ENCODE data around the gene ZNF831. TPM values are rescaled to one million over a fixed set of nuclear protein-coding genes. Genes with fewer than 3 reads are reported as not detected.

The ZNF831 gene
- total RNA-seq, 1 experiment from 2014 or later = not detected

GRCh38 chr20:59273739-59274357, 110.2 kb downstream of the ZNF831 start:
- Histone ChIP-seq H3K79me2 (ENCODE audit: low read length) (no peaks in the 10 kb centered on the region), H3K9me3 (ENCODE audit: low read length) (no peaks in the 10 kb centered on the region), H3K4me3 (ENCODE audit: low read length) (no peak overlapping the region), H3K9ac (ENCODE audit: low read length) (no peak overlapping the region), H3K27ac (ENCODE audit: low read length) (no peak overlapping the region), H3K27me3 (ENCODE audit: low read length) (no peaks in the 10 kb centered on the region), H2AFZ (ENCODE audit: low read length) (0 out of 2 replicates have a peak overlapping the region, but pooled peaks have one; percentile 12), H4K20me1 (ENCODE audit: insufficient read depth, low read depth, low read length) (no peaks in the 10 kb centered on the region), H3K36me3 (ENCODE audit: insufficient read depth, low read length) (no peaks in the 10 kb centered on the region), H3K4me2 (ENCODE audit: low read depth, low read length, poor library complexity, severe bottlenecking) (peak overlapping the region; percentile 25), H3K4me1 (ENCODE audit: low read length) (peaks cover 27% of the 10 kb centered on the region), H3K9me2 (replicated peaks; ENCODE audit: insufficient read depth, low read length) (no peaks in the 10 kb centered on the region)
- no peak for DNase-seq

GRCh38 chr20:59276938-59277337, 113.3 kb downstream of the ZNF831 start:
- Histone ChIP-seq H3K9me3 (ENCODE audit: low read length) (no peaks in the 10 kb centered on the region), H3K9ac (ENCODE audit: low read length) (no peak overlapping the region), H2AFZ (ENCODE audit: low read length) (no peak overlapping the region), H3K4me1 (ENCODE audit: low read length) (peaks cover 10% of the 10 kb centered on the region), H3K36me3 (ENCODE audit: insufficient read depth, low read length) (no peaks in the 10 kb centered on the region), H3K27me3 (ENCODE audit: low read length) (no peaks in the 10 kb centered on the region), H3K79me2 (ENCODE audit: low read length) (no peaks in the 10 kb centered on the region), H3K9me2 (replicated peaks; ENCODE audit: insufficient read depth, low read length) (no peaks in the 10 kb centered on the region), H3K4me3 (ENCODE audit: low read length) (no peak overlapping the region), H3K27ac (ENCODE audit: low read length) (no peak overlapping the region), H3K4me2 (ENCODE audit: low read depth, low read length, poor library complexity, severe bottlenecking) (no peak overlapping the region), H4K20me1 (ENCODE audit: insufficient read depth, low read depth, low read length) (no peaks in the 10 kb centered on the region)
- no peak for DNase-seq

GRCh38 chr20:59284470-59284869, 120.8 kb downstream of the ZNF831 start:
- Histone ChIP-seq H3K4me2 (ENCODE audit: low read depth, low read length, poor library complexity, severe bottlenecking) (no peak overlapping the region), H3K4me3 (ENCODE audit: low read length) (no peak overlapping the region), H3K9me2 (replicated peaks; ENCODE audit: insufficient read depth, low read length) (no peaks in the 10 kb centered on the region), H3K4me1 (ENCODE audit: low read length) (no peaks in the 10 kb centered on the region), H3K27ac (ENCODE audit: low read length) (no peak overlapping the region), H3K27me3 (ENCODE audit: low read length) (0 out of 2 replicates have a peak, but pooled peaks cover 4% of the 10 kb centered on the region), H4K20me1 (ENCODE audit: insufficient read depth, low read depth, low read length) (no peaks in the 10 kb centered on the region), H3K79me2 (ENCODE audit: low read length) (no peaks in the 10 kb centered on the region), H3K36me3 (ENCODE audit: insufficient read depth, low read length) (no peaks in the 10 kb centered on the region), H3K9me3 (ENCODE audit: low read length) (no peaks in the 10 kb centered on the region), H3K9ac (ENCODE audit: low read length) (no peak overlapping the region), H2AFZ (ENCODE audit: low read length) (no peak overlapping the region)
- no peak for DNase-seq

- Histone ChIP-seq H3K27me3 (ENCODE audit: low read length) (0 out of 2 replicates have a peak, but pooled peaks cover 4% of the 10 kb centered on the region), H4K20me1 (ENCODE audit: insufficient read depth, low read depth, low read length) (no peaks in the 10 kb centered on the region), H3K4me2 (ENCODE audit: low read depth, low read length, poor library complexity, severe bottlenecking) (no peak overlapping the region), H3K79me2 (ENCODE audit: low read length) (no peaks in the 10 kb centered on the region), H2AFZ (ENCODE audit: low read length) (no peak overlapping the region), H3K9ac (ENCODE audit: low read length) (no peak overlapping the region), H3K9me2 (replicated peaks; ENCODE audit: insufficient read depth, low read length) (no peaks in the 10 kb centered on the region), H3K4me1 (ENCODE audit: low read length) (no peaks in the 10 kb centered on the region), H3K4me3 (ENCODE audit: low read length) (no peak overlapping the region), H3K36me3 (ENCODE audit: insufficient read depth, low read length) (no peaks in the 10 kb centered on the region), H3K27ac (ENCODE audit: low read length) (no peak overlapping the region), H3K9me3 (ENCODE audit: low read length) (no peaks in the 10 kb centered on the region)
- DNase-seq = no peak
These were observed 126.4 kb downstream of the ZNF831 start for GRCh38 chr20:59289994-59290393.

GRCh38 chr20:59291740-59292383, 128.2 kb downstream of the ZNF831 start:
- H3K4me1 ChIP-seq (ENCODE audit: low read length) = no peaks in the 10 kb centered on the region
- H3K4me3 ChIP-seq (ENCODE audit: low read length) = no peak overlapping the region
- no peaks in the 10 kb centered on the region; the same call in 1 of the 2 replicates for H4K20me1 ChIP-seq (ENCODE audit: insufficient read depth, low read depth, low read length)
- no peak overlapping the region for H3K9ac ChIP-seq (ENCODE audit: low read length)
- no peak overlapping the region for H3K4me2 ChIP-seq (ENCODE audit: low read depth, low read length, poor library complexity, severe bottlenecking)
- no peaks in the 10 kb centered on the region for H3K79me2 ChIP-seq (ENCODE audit: low read length)
- DNase-seq = no peak
- no peaks in the 10 kb centered on the region for H3K9me3 ChIP-seq (ENCODE audit: low read length)
- 0 out of 2 replicates have a peak, but pooled peaks cover 4% of the 10 kb centered on the region for H3K27me3 ChIP-seq (ENCODE audit: low read length)
- H3K36me3 ChIP-seq (ENCODE audit: insufficient read depth, low read length) = no peaks in the 10 kb centered on the region
- H2AFZ ChIP-seq (ENCODE audit: low read length) = no peak overlapping the region
- H3K27ac ChIP-seq (ENCODE audit: low read length) = no peak overlapping the region
- no peaks in the 10 kb centered on the region for H3K9me2 ChIP-seq (replicated peaks; ENCODE audit: insufficient read depth, low read length)

GRCh38 chr20:59295531-59295930, 131.9 kb downstream of the ZNF831 start:
- no peak for DNase-seq
- Histone ChIP-seq H3K9ac (ENCODE audit: low read length) (no peak overlapping the region), H3K4me1 (ENCODE audit: low read length) (no peaks in the 10 kb centered on the region), H3K27ac (ENCODE audit: low read length) (no peak overlapping the region), H3K9me3 (ENCODE audit: low read length) (no peaks in the 10 kb centered on the region), H3K4me2 (ENCODE audit: low read depth, low read length, poor library complexity, severe bottlenecking) (no peak overlapping the region), H3K27me3 (ENCODE audit: low read length) (no peaks in the 10 kb centered on the region), H3K36me3 (ENCODE audit: insufficient read depth, low read length) (no peaks in the 10 kb centered on the region), H3K4me3 (ENCODE audit: low read length) (no peak overlapping the region), H4K20me1 (ENCODE audit: insufficient read depth, low read depth, low read length) (no peaks in the 10 kb centered on the region; the same call in 1 of the 2 replicates), H3K79me2 (ENCODE audit: low read length) (no peaks in the 10 kb centered on the region), H3K9me2 (replicated peaks; ENCODE audit: insufficient read depth, low read length) (no peaks in the 10 kb centered on the region), H2AFZ (ENCODE audit: low read length) (no peak overlapping the region)

- no peak overlapping the region for H2AFZ ChIP-seq (ENCODE audit: low read length)
- H3K9me3 ChIP-seq (ENCODE audit: low read length) = no peaks in the 10 kb centered on the region
- no peak overlapping the region for H3K4me3 ChIP-seq (ENCODE audit: low read length)
- no peaks in the 10 kb centered on the region for H3K79me2 ChIP-seq (ENCODE audit: low read length)
- H3K4me2 ChIP-seq (ENCODE audit: low read depth, low read length, poor library complexity, severe bottlenecking) = no peak overlapping the region
- no peak for DNase-seq
- H4K20me1 ChIP-seq (ENCODE audit: insufficient read depth, low read depth, low read length) = peaks cover 6% of the 10 kb centered on the region
- no peaks in the 10 kb centered on the region for H3K27me3 ChIP-seq (ENCODE audit: low read length)
- peaks cover 3% of the 10 kb centered on the region; the same call in 1 of the 2 replicates for H3K4me1 ChIP-seq (ENCODE audit: low read length)
- H3K36me3 ChIP-seq (ENCODE audit: insufficient read depth, low read length) = no peaks in the 10 kb centered on the region
- no peak overlapping the region for H3K9ac ChIP-seq (ENCODE audit: low read length)
- no peaks in the 10 kb centered on the region for H3K9me2 ChIP-seq (replicated peaks; ENCODE audit: insufficient read depth, low read length)
- H3K27ac ChIP-seq (ENCODE audit: low read length) = no peak overlapping the region
These were observed 134.1 kb downstream of the ZNF831 start for GRCh38 chr20:59297686-59298085.

GRCh38 chr20:59299945-59300332, 136.3 kb downstream of the ZNF831 start:
- H4K20me1 ChIP-seq (ENCODE audit: insufficient read depth, low read depth, low read length) = peaks cover 14% of the 10 kb centered on the region
- H3K9me3 ChIP-seq (ENCODE audit: low read length) = no peaks in the 10 kb centered on the region
- DNase-seq = no peak
- no peak overlapping the region for H3K4me2 ChIP-seq (ENCODE audit: low read depth, low read length, poor library complexity, severe bottlenecking)
- no peak overlapping the region for H3K27ac ChIP-seq (ENCODE audit: low read length)
- H3K79me2 ChIP-seq (ENCODE audit: low read length) = no peaks in the 10 kb centered on the region
- H3K9me2 ChIP-seq (replicated peaks; ENCODE audit: insufficient read depth, low read length) = no peaks in the 10 kb centered on the region
- no peak overlapping the region for H2AFZ ChIP-seq (ENCODE audit: low read length)
- no peak overlapping the region for H3K4me3 ChIP-seq (ENCODE audit: low read length)
- no peaks in the 10 kb centered on the region for H3K27me3 ChIP-seq (ENCODE audit: low read length)
- H3K36me3 ChIP-seq (ENCODE audit: insufficient read depth, low read length) = no peaks in the 10 kb centered on the region
- no peak overlapping the region for H3K9ac ChIP-seq (ENCODE audit: low read length)
- H3K4me1 ChIP-seq (ENCODE audit: low read length) = peaks cover 3% of the 10 kb centered on the region; the same call in 1 of the 2 replicates

Measured in Karpas-422 (cell line).